Measurements from ENCODE around the gene THYN1.

DNA sequence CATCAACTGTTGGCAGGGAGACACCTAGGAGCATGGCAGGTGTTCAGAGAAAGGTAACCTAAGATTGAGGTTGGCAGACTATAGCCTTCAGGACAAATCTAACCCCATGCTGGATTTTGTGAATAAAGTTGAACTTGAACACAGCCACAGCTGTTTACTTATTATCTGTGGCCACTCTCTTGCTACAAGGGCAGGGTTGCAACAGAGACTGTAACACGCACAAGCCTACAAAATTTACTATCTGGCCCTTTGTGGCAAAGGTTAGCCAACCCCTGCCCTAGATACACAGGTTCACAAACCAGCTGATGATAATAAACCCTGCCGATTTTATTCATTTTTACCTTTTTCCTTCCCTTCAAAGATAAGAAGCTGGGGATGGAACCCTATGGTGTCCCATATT lies 2.5 kb downstream of the THYN1 start:
- TF ChIP-seq, protein P1, sequence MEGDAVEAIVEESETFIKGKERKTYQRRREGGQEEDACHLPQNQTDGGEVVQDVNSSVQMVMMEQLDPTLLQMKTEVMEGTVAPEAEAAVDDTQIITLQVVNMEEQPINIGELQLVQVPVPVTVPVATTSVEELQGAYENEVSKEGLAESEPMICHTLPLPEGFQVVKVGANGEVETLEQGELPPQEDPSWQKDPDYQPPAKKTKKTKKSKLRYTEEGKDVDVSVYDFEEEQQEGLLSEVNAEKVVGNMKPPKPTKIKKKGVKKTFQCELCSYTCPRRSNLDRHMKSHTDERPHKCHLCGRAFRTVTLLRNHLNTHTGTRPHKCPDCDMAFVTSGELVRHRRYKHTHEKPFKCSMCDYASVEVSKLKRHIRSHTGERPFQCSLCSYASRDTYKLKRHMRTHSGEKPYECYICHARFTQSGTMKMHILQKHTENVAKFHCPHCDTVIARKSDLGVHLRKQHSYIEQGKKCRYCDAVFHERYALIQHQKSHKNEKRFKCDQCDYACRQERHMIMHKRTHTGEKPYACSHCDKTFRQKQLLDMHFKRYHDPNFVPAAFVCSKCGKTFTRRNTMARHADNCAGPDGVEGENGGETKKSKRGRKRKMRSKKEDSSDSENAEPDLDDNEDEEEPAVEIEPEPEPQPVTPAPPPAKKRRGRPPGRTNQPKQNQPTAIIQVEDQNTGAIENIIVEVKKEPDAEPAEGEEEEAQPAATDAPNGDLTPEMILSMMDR (IDR thresholded peaks at IDR 0.05; ENCODE audit: low read length), result no peak
- TF ChIP-seq EZH2 (IDR thresholded peaks at IDR 0.05; ENCODE audit: borderline replicate concordance, low read length), result no peak
